SK-N-SH (cell line): Measurements from ENCODE around the gene LEKR1. TPM values are rescaled to one million over a fixed set of nuclear protein-coding genes. Genes with fewer than 3 reads are reported as not detected.
A peak's percentile ranks its signal among the peaks of the same experiment; 100 is the strongest.

Experiments
- CTCF ChIA-PET: fragments of 300-600, 350-600 bp; formaldehyde crosslinking; extraction: SDS; loops from one replicate; lab custom pipeline; 2021; lab: Yijun Ruan, JAX
- POLR2A ChIA-PET: fragments of 350-600 bp; sonication (Branson Sonifier 250); formaldehyde crosslinking; extraction: SDS; loops from one replicate; lab custom pipeline; 2020; ENCODE audit warnings: antibody characterized with exemption, inconsistent platforms; lab: Yijun Ruan, JAX
- DNase-seq: peaks from one replicate; pipeline ENCODE4 v3.0.0; 2012
- H2AFZ ChIP-seq: fragments of 200-600 bp; sonication (generic); 2 replicates; pipeline ENCODE4 v1.8.1; 2016; ENCODE audit warnings: antibody characterized with exemption, mild to moderate bottlenecking, low read depth
- H3F3A ChIP-seq: fragments of 200-600 bp; sonication (generic); replicated peaks from 2 replicates; pipeline ENCODE3; 2016; ENCODE audit warnings: antibody characterized with exemption, mild to moderate bottlenecking; ENCODE audit not compliant: insufficient read depth
- H3K27ac ChIP-seq, 2 experiments: fragments of 200-500 bp in 1 of 2; fragments of 200-600 bp in 1 of 2; sonication (Bioruptor generic) in 1 of 2; sonication (generic), shearing (Covaris generic) in 1 of 2; 2 replicates each; pipeline versions ENCODE4 v1.5.1 to v1.6.1; 2014 to 2016; ENCODE audit warnings: low read depth in 2 of 2, inconsistent platforms in 1 of 2, low read length in 1 of 2, mild to moderate bottlenecking in 1 of 2, mixed read lengths in 1 of 2
- H3K27me3 ChIP-seq: fragments of 200-600 bp; sonication (generic), shearing (Covaris generic); 2 replicates; pipeline ENCODE4 v1.6.1; 2016; ENCODE audit warnings: mixed run types; ENCODE audit not compliant: insufficient read depth
- H3K36me3 ChIP-seq, 2 experiments: fragments of 200-500 bp in 1 of 2; fragments of 200-600 bp in 1 of 2; sonication (Bioruptor generic) in 1 of 2; sonication (generic) in 1 of 2; replicated peaks in 1 of 2; 2 replicates each; pipeline versions ENCODE3 to v1.5.1; 2014 to 2016; ENCODE audit warnings: low read length in 1 of 2, mild to moderate bottlenecking in 1 of 2; ENCODE audit not compliant: insufficient read depth in 2 of 2, control insufficient read depth in 1 of 2
- H3K4me1 ChIP-seq, 2 experiments: fragments of 200-500 bp in 1 of 2; fragments of 200-600 bp in 1 of 2; sonication (Bioruptor generic) in 1 of 2; sonication (generic), shearing (Covaris generic) in 1 of 2; 2 replicates each; pipeline versions ENCODE4 v1.5.1 to v1.6.1; 2014 to 2016; ENCODE audit warnings: low read depth in 1 of 2, low read length in 1 of 2, mixed run types in 1 of 2; ENCODE audit not compliant: insufficient read depth in 2 of 2, control insufficient read depth in 1 of 2
- H3K4me2 ChIP-seq: fragments of 200-600 bp; sonication (generic), shearing (Covaris generic); 2 replicates; pipeline ENCODE4 v1.6.1; 2017; ENCODE audit warnings: mixed run types
- H3K4me3 ChIP-seq, 2 experiments: fragments of 200-500 bp in 1 of 2; fragments of 200-600 bp in 1 of 2; sonication (Bioruptor generic) in 1 of 2; sonication (generic), shearing (Covaris generic) in 1 of 2; 2 replicates each; pipeline versions ENCODE4 v1.5.1 to v1.8.1; 2014 to 2016; ENCODE audit warnings: low read depth in 2 of 2, inconsistent platforms in 1 of 2, low read length in 1 of 2, mild to moderate bottlenecking in 1 of 2, mixed read lengths in 1 of 2, moderate library complexity in 1 of 2
- H3K79me2 ChIP-seq: fragments of 200-600 bp; sonication (generic); 2 replicates; pipeline ENCODE4 v1.8.1; 2017; ENCODE audit warnings: mild to moderate bottlenecking; ENCODE audit not compliant: insufficient read depth
- H3K9ac ChIP-seq: fragments of 200-600 bp; sonication (generic); 2 replicates; pipeline ENCODE4 v1.6.1; 2017; ENCODE audit warnings: mixed run types
- H3K9me2 ChIP-seq: fragments of 200-600 bp; sonication (generic); 2 replicates; pipeline ENCODE4 v1.6.1; 2017; ENCODE audit warnings: mixed run types
- H3K9me3 ChIP-seq: fragments of 200-600 bp; sonication (generic); 2 replicates; pipeline ENCODE4 v1.6.1; 2017; ENCODE audit warnings: mixed run types, mild to moderate bottlenecking, moderate library complexity
- H4K20me1 ChIP-seq: fragments of 200-600 bp; sonication (generic); 2 replicates; pipeline ENCODE4 v1.6.1; 2017; ENCODE audit warnings: mild to moderate bottlenecking, mixed run types; ENCODE audit not compliant: insufficient read depth
- CHD2 ChIP-seq: fragments of 150-350 bp; IDR thresholded peaks from 2 replicates; pipeline ENCODE4 v1.6.1; 2018; ENCODE audit warnings: low read length; ENCODE audit not compliant: partially characterized antibody
- ELF1 ChIP-seq: IDR thresholded peaks from 2 replicates; pipeline ENCODE4 v1.4.0; 2012
- FOSL2 ChIP-seq: IDR thresholded peaks from 2 replicates; pipeline ENCODE4 v1.4.0; 2012; ENCODE audit warnings: low read depth, mild to moderate bottlenecking, moderate library complexity, borderline replicate concordance
- FOXJ3 ChIP-seq: sonication (generic); formaldehyde crosslinking; IDR thresholded peaks from 2 replicates; pipeline ENCODE4 v1.5.1; 2020; ENCODE audit warnings: mild to moderate bottlenecking, missing genetic modification reagents
- JUND ChIP-seq: IDR thresholded peaks from 2 replicates; pipeline ENCODE4 v1.4.0; 2012
- NRF1 ChIP-seq: IDR thresholded peaks from 2 replicates; pipeline ENCODE4 v1.6.1; 2012; ENCODE audit warnings: low read depth, mild to moderate bottlenecking, low read length
- SIN3A ChIP-seq: IDR thresholded peaks from 2 replicates; pipeline ENCODE4 v1.6.1; 2012; ENCODE audit warnings: low read depth, mild to moderate bottlenecking, low read length, moderate library complexity, borderline replicate concordance
- WGBS: methylation state at CpG from one replicate; pipeline ENCODE4 v1.1.6; 2017; ENCODE audit warnings: low lambda C conversion rate; 5-methylcytosine and 5-hydroxymethylcytosine counted together
- polyA plus RNA-seq, 3 experiments: library from polyadenylated mRNA; depleted of rRNA; stranded (reverse); fragments of >200 nt; gene quantifications; 2 replicates each; pipeline ENCODE4 v1.2.3, GENCODE V29; 2012
- TF ChIP-seq, protein P1 (sequence below): IDR thresholded peaks from 2 replicates; pipeline ENCODE4 v1.4.0; 2012; ENCODE audit warnings: low read depth, borderline replicate concordance
- TF ChIP-seq, protein P2 (sequence below): fragments of 150-350 bp; IDR thresholded peaks from 2 replicates; pipeline ENCODE4 v1.6.1; 2017; ENCODE audit warnings: antibody characterized with exemption, low read length, low read depth, borderline replicate concordance

Gene LEKR1
- polyA plus RNA-seq, 1 of the 3 experiments (the other 2 are of a cell fraction): 0.30 TPM

DNA sequence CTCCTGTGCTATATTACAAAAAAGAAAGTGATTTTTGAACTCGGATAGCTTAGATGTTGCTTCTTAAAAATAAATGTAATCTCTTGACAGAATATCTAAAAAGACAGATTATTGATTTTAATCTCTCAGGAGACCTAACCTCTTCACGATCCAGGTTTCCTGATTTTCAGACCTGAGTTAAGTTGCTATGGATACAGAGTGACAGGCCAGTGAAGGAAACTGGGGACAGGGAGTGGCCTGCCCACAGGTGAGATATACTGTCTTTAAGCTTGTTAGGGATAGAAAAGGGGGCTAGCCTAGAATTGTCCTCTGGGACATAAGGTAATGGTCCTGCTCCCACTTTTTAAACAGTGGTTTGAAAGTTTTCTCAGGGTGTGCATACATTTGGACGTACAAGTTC, 260.6 kb downstream of the LEKR1 start:
- peak overlapping the region in 1 of 2 experiments; percentile 95; a peak in 2 of 4 replicates for H3K27ac ChIP-seq
- ChIA-PET POLR2A (no interaction called here), CTCF (interaction anchor here (1.0 to 6.8 kb wide), 6 partner anchors 43 to 936 kb away, joined by 3 to 75 read pairs (median 10); partner anchors contain the start of genes SSR3 and TIPARP)
- no peaks in the 10 kb centered on the region for H3K9me2 ChIP-seq
- no peak overlapping the region for H2AFZ ChIP-seq
- H4K20me1 ChIP-seq: no peaks in the 10 kb centered on the region
- H3K4me1 ChIP-seq: peaks cover 18 to 40% of the 10 kb centered on the region in 2 experiments
- H3K4me2 ChIP-seq: no peak overlapping the region
- no peaks in the 10 kb centered on the region for H3K36me3 ChIP-seq
- WGBS: 99% methylated on average over 3 of the region's 3 CpGs
- H3K9ac ChIP-seq: no peak overlapping the region
- H3K9me3 ChIP-seq: no peaks in the 10 kb centered on the region
- TF ChIP-seq NRF1: no peak
- H3K4me3 ChIP-seq: no peak overlapping the region
- DNase-seq: no peak
- H3K79me2 ChIP-seq: no peaks in the 10 kb centered on the region
- peaks cover 15% of the 10 kb centered on the region for H3F3A ChIP-seq
- no peaks in the 10 kb centered on the region for H3K27me3 ChIP-seq

DNA sequence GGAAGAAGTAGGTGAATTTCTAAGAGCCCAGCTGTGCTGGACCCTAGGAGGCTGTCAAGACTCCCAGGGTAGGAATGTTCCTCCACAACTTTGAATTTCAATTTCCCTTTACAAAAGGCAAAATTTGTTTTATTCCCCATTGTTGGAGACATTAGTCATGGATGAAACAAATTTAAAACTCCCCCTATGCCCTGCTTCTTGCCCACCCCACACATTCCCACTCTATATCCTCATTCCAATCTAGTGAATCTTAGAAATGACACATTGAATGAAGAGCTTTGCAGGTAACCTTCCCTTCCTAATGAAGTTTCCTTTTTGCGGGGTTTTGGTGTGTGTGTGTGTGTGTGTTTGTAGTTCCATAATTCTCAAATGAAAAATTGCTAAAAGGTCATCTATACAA, 261.2 kb downstream of the LEKR1 start:
- 63% methylated on average over 1 of the region's 1 CpG for WGBS
- Histone ChIP-seq H4K20me1 (no peaks in the 10 kb centered on the region), H3K4me2 (peak overlapping the region; percentile 87; the same call in 1 of the 2 replicates), H3K79me2 (no peaks in the 10 kb centered on the region), H3K9me3 (no peaks in the 10 kb centered on the region), H3K9me2 (no peaks in the 10 kb centered on the region), H2AFZ (no peak overlapping the region), H3K4me1 (peaks cover 15 to 34% of the 10 kb centered on the region in 2 experiments), H3K27me3 (no peaks in the 10 kb centered on the region), H3K27ac (peak overlapping the region in 1 of 2 experiments; percentile 95; a peak in 3 of 4 replicates), H3K9ac (peak overlapping the region; percentile 91; the same call in 1 of the 2 replicates), H3F3A (peaks cover 15% of the 10 kb centered on the region), H3K4me3 (no peak overlapping the region), H3K36me3 (no peaks in the 10 kb centered on the region)
- POLR2A ChIA-PET: interaction anchor here (1.8 to 2.3 kb wide), 2 partner anchors 63 to 532 kb away, joined by 4 to 16 read pairs; partner anchors contain the start of gene SSR3
- TF ChIP-seq ELF1 (0 out of 2 replicates have a peak, but pooled peaks have one; percentile 56), JUND (peak; percentile 19; the same call in 1 of the 2 replicates), FOXJ3 (CRISPR knock-in tag) (no peak), FOSL2 (peak; percentile 59)
- no peak for DNase-seq
- CTCF ChIA-PET: interaction anchor here (1.4 to 6.8 kb wide), 6 partner anchors 20 to 936 kb away, joined by 3 to 75 read pairs (median 14); partner anchors contain the start of gene TIPARP

DNA sequence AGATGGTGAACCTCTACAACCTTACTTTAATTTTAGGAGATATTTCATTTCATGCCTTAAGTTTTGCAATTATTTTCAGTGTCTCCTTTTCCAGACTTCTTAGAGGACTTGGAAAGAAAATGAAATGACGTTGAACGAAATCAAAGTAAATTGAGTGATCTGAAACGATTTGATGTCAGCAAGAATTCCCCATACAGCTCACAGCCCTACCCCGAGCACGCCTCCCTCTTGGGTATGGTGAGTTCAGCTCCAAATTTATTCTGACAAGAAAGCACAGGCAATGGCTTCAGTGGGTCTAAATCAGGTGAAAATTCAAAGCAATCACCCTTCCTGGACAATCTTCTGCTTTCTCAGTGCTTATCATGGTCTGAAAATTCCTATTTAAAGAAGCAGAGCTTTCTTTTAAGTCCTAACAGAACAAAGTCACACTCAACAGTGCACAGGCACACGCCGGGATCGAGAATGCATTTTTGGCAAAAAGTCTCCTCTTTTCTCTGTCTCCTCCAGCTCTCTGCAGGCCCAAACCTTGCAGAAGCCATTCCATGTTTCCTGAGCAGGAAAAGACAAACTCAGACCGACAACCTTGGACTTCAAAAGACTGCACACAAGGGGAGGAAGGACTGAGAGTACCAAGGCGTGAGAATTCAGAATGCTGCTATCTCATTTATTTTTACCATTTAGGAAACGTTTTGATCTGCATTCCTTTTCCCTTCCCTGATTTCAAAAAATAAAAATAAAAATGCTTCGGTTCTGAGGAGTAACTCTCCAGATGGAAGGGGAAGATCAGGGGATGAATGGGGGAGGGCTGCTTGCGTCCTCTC, 261.8 kb downstream of the LEKR1 start:
- Histone ChIP-seq H3K4me1 (peaks cover 15 to 31% of the 10 kb centered on the region in 2 experiments), H3F3A (peaks cover 15% of the 10 kb centered on the region), H2AFZ (peak overlapping the region; percentile 78; the same call in 1 of the 2 replicates), H3K27me3 (no peaks in the 10 kb centered on the region), H3K4me3 (peak overlapping the region; percentile 67 to 71), H3K9me2 (no peaks in the 10 kb centered on the region), H3K9me3 (no peaks in the 10 kb centered on the region), H3K36me3 (no peaks in the 10 kb centered on the region), H3K27ac (peak overlapping the region; percentile 95 to 99), H4K20me1 (no peaks in the 10 kb centered on the region), H3K79me2 (no peaks in the 10 kb centered on the region), H3K9ac (peak overlapping the region; percentile 91), H3K4me2 (peak overlapping the region; percentile 87)
- DNase-seq: no peak
- no peak for TF ChIP-seq SIN3A
- TF ChIP-seq CHD2: peak; percentile 55
- TF ChIP-seq, protein P1, sequence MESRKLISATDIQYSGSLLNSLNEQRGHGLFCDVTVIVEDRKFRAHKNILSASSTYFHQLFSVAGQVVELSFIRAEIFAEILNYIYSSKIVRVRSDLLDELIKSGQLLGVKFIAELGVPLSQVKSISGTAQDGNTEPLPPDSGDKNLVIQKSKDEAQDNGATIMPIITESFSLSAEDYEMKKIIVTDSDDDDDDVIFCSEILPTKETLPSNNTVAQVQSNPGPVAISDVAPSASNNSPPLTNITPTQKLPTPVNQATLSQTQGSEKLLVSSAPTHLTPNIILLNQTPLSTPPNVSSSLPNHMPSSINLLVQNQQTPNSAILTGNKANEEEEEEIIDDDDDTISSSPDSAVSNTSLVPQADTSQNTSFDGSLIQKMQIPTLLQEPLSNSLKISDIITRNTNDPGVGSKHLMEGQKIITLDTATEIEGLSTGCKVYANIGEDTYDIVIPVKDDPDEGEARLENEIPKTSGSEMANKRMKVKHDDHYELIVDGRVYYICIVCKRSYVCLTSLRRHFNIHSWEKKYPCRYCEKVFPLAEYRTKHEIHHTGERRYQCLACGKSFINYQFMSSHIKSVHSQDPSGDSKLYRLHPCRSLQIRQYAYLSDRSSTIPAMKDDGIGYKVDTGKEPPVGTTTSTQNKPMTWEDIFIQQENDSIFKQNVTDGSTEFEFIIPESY: no peak
- TF ChIP-seq, protein P2, sequence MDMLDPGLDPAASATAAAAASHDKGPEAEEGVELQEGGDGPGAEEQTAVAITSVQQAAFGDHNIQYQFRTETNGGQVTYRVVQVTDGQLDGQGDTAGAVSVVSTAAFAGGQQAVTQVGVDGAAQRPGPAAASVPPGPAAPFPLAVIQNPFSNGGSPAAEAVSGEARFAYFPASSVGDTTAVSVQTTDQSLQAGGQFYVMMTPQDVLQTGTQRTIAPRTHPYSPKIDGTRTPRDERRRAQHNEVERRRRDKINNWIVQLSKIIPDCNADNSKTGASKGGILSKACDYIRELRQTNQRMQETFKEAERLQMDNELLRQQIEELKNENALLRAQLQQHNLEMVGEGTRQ: no peak
- POLR2A ChIA-PET: interaction anchor here (0.8 to 2.3 kb wide), 14 partner anchors 11 to 936 kb away, joined by 3 to 16 read pairs (median 7); partner anchors contain the start of genes SSR3 and TIPARP
- WGBS: 51% methylated on average over 13 of the region's 13 CpGs
- CTCF ChIA-PET: interaction anchor here (0.5 to 6.8 kb wide), 10 partner anchors 20 to 937 kb away, joined by 3 to 75 read pairs (median 4); partner anchors contain the start of gene TIPARP
